ENCODE data around the gene E2F3. TPM values are rescaled to one million over a fixed set of nuclear protein-coding genes. Genes with fewer than 3 reads are reported as not detected.

E2F3 gene
- total and polyA plus RNA-seq, 5 donors from 2014 or later = 5.2 to 14.0 (median 8.4) TPM

DNA sequence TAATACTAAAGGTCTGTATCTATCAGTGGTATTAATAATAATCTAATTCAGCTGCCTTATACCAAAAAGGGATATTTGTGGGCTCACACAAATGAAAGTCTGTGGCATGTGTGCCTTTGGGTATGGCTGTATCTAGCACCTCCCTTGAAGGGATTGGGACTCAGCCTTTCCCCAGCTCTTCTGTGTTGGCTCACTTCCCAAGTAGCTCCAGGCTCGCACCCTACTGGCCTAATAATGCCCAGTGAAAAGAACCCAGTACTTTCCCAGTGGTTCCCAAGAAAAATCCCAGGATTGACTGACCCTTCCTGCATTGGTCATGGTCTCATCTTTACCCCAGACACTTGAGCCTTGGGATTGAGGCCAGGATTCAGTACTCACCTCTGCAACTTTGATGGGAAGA is 71.8 kb downstream of the E2F3 start:
- no peak for ATAC-seq (ENCODE audit: low read depth in 2 of 2)
- H3K27ac ChIP-seq (ENCODE audit: insufficient read depth, low read length, poor library complexity, severe bottlenecking) = no peak overlapping the region
- H3K27me3 ChIP-seq (ENCODE audit: control insufficient read depth, insufficient read depth, low read length) = no peaks in the 10 kb centered on the region
- no peak for DNase-seq
- no peak overlapping the region for H3K4me3 Mint-ChIP-seq
- H3K36me3 Mint-ChIP-seq = peaks cover 10% of the 10 kb centered on the region
- no peak overlapping the region for H3K27ac Mint-ChIP-seq
- H3K9me3 ChIP-seq (ENCODE audit: control insufficient read depth in 2 of 2, low read length in 2 of 2) = no peaks in the 10 kb centered on the region
- no peak overlapping the region for H3K4me3 ChIP-seq (ENCODE audit: low read depth, low read length)
- H3K9me3 Mint-ChIP-seq = peaks cover 0 to 3% (median 0%) of the 10 kb centered on the region in 7 donors
- no peaks in the 10 kb centered on the region for H3K4me1 ChIP-seq (ENCODE audit: control insufficient read depth, insufficient read depth, low read length, poor library complexity, severe bottlenecking)
- peaks cover 10 to 22% (median 11%) of the 10 kb centered on the region in 4 donors for H3K4me1 Mint-ChIP-seq
- peaks cover 5% of the 10 kb centered on the region for H3K36me3 ChIP-seq (ENCODE audit: control insufficient read depth, insufficient read depth, low read length)
- no peaks in the 10 kb centered on the region for H3K27me3 Mint-ChIP-seq

DNA sequence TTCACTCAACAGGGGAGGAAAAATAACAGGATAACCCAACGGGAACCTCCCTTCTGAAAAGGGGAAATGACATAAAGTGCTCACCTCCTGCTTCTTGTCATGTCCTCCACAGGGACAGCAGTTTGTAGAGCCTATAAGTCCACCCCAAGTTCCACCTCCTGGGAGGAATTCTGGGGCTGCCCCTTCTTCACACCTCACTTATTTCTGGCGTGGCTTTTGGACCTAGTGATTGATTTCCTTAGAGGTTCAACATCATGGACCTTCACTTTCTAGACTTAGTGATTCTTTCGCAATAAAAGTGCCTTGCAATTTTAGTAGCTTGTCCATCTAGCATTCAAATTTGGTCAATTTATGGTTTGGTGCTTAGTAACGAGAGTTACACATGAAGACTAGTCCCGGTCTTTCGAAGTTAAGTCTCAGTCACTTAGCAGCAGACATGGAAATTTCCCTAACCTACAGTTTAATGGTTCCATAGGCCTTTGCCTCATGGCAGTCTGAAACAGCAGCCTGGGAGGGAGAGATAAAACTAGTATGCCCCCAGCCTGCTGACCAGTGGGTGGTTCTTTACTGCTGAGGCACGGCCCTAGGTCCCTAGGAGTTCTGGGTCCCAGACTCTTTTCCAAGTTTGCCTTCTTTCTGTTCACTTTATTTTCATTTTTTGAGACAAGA is 73.3 kb downstream of the E2F3 start:
- peaks cover 7% of the 10 kb centered on the region for H3K36me3 ChIP-seq (ENCODE audit: control insufficient read depth, insufficient read depth, low read length)
- Mint-ChIP-seq H3K27me3 (no peaks in the 10 kb centered on the region), H3K36me3 (peaks cover 8% of the 10 kb centered on the region), H3K4me1 (peaks cover 6 to 14% (median 10%) of the 10 kb centered on the region in 4 donors), H3K4me3 (no peak overlapping the region), H3K9me3 (peaks cover 0 to 3% (median 0%) of the 10 kb centered on the region in 7 donors), H3K27ac (peak overlapping the region in 2 of 3 donors; percentile 18 to 30)
- DNase-seq (no peak), ATAC-seq (ENCODE audit: low read depth in 2 of 2) (no peak)
- no peak overlapping the region for H3K27ac ChIP-seq (ENCODE audit: insufficient read depth, low read length, poor library complexity, severe bottlenecking)
- H3K9me3 ChIP-seq (ENCODE audit: control insufficient read depth in 2 of 2, low read length in 2 of 2) = no peaks in the 10 kb centered on the region
- no peaks in the 10 kb centered on the region for H3K27me3 ChIP-seq (ENCODE audit: control insufficient read depth, insufficient read depth, low read length)
- no peak overlapping the region for H3K4me3 ChIP-seq (ENCODE audit: low read depth, low read length)
- no peaks in the 10 kb centered on the region for H3K4me1 ChIP-seq (ENCODE audit: control insufficient read depth, insufficient read depth, low read length, poor library complexity, severe bottlenecking)

DNA sequence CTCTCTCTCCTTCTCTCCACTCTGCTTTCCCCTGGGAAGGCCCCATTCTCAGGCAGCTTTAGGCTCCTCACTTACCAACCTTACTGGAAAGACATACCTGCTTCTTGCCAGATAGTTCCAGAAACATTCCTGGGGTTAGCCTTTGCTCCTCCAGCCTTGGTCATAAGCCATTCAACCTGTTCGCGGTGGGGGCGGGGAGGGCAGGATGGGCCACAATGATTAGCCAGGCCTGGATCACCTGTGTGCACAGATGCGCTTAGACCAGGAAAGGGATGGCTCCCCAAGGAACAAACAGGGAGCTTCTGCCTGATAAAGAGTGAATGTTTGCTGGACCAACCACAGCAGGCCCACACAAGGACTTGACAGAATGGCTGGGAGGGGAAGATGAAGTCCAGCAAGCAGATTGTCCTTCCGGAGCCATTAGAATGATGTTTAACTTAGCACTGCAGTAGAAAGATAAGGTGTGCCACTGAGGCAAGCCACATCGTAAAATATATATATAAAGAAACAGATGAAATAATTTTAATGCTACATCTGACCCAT is 74.9 kb downstream of the E2F3 start:
- H3K4me1 ChIP-seq (ENCODE audit: control insufficient read depth, insufficient read depth, low read length, poor library complexity, severe bottlenecking) = no peaks in the 10 kb centered on the region
- H3K4me1 Mint-ChIP-seq = peaks cover 6 to 15% (median 14%) of the 10 kb centered on the region in 4 donors
- H3K27me3 ChIP-seq (ENCODE audit: control insufficient read depth, insufficient read depth, low read length) = no peaks in the 10 kb centered on the region
- no peaks in the 10 kb centered on the region for H3K9me3 ChIP-seq (ENCODE audit: control insufficient read depth in 2 of 2, low read length in 2 of 2)
- H3K27ac Mint-ChIP-seq = peak overlapping the region in 2 of 3 donors; percentile 44 to 59
- no peak overlapping the region for H3K4me3 ChIP-seq (ENCODE audit: low read depth, low read length)
- H3K4me3 Mint-ChIP-seq = no peak overlapping the region
- ATAC-seq (ENCODE audit: low read depth in 2 of 2) = no peak
- peaks cover 20% of the 10 kb centered on the region for H3K36me3 ChIP-seq (ENCODE audit: control insufficient read depth, insufficient read depth, low read length)
- no peaks in the 10 kb centered on the region for H3K27me3 Mint-ChIP-seq
- H3K36me3 Mint-ChIP-seq = peaks cover 17% of the 10 kb centered on the region
- H3K27ac ChIP-seq (ENCODE audit: insufficient read depth, low read length, poor library complexity, severe bottlenecking) = no peak overlapping the region
- peaks cover 0 to 3% (median 0%) of the 10 kb centered on the region in 7 donors for H3K9me3 Mint-ChIP-seq
- DNase-seq = no peak

DNA sequence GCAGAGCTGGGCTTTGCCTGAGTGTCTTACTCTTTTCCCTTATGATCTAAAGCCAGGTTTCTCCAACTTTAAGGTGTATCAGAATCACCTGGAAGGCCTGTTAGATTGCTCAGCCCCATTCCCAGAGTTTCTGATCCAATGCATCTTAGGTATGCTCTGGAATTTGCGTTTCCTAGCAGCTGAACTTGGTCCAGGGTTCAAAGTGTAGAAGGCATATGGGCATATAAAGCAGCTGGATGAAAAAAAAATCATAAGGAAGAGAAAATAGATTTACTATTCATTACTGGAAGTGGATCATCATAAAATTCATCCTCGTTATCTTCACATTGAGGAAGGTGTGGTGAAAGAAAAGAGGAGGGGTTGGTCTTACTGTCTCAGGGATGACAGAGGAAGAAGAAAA is 75.8 kb downstream of the E2F3 start:
- no peaks in the 10 kb centered on the region for H3K27me3 ChIP-seq (ENCODE audit: control insufficient read depth, insufficient read depth, low read length)
- H3K4me1 Mint-ChIP-seq = peaks cover 6 to 18% (median 13%) of the 10 kb centered on the region in 4 donors
- ATAC-seq (ENCODE audit: low read depth in 2 of 2) = no peak
- H3K36me3 ChIP-seq (ENCODE audit: control insufficient read depth, insufficient read depth, low read length) = peaks cover 28% of the 10 kb centered on the region
- DNase-seq = no peak
- no peak overlapping the region for H3K27ac ChIP-seq (ENCODE audit: insufficient read depth, low read length, poor library complexity, severe bottlenecking)
- H3K9me3 ChIP-seq (ENCODE audit: control insufficient read depth in 2 of 2, low read length in 2 of 2) = no peaks in the 10 kb centered on the region
- peaks cover 20% of the 10 kb centered on the region for H3K36me3 Mint-ChIP-seq
- peak overlapping the region in 1 of 3 donors; percentile 23 for H3K27ac Mint-ChIP-seq
- H3K4me1 ChIP-seq (ENCODE audit: control insufficient read depth, insufficient read depth, low read length, poor library complexity, severe bottlenecking) = no peaks in the 10 kb centered on the region
- no peak overlapping the region for H3K4me3 ChIP-seq (ENCODE audit: low read depth, low read length)
- H3K9me3 Mint-ChIP-seq = peaks cover 0 to 3% (median 0%) of the 10 kb centered on the region in 7 donors
- no peaks in the 10 kb centered on the region for H3K27me3 Mint-ChIP-seq
- no peak overlapping the region for H3K4me3 Mint-ChIP-seq

DNA sequence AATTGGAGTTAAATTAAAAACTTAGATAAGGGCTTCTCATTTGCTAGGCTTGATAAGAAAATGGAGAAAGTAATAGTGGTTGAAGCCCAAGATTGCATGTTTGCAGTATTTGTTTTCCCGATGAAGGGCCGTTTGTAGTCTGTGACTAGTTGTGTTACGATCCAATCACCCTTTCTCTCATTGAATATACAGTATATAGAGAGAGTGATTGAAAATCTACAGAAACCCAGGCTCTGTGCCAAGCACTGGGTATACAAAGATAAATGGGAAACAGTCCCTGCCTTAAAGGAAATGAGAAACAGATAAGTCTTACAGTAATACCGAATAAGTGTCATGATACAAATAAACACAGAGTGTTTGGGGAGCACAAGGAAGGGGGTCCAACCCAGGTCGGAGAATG is 77.4 kb downstream of the E2F3 start:
- Mint-ChIP-seq H3K4me1 (peaks cover 4 to 22% (median 8%) of the 10 kb centered on the region in 4 donors), H3K9me3 (peaks cover 0 to 3% (median 0%) of the 10 kb centered on the region in 7 donors), H3K27me3 (no peaks in the 10 kb centered on the region), H3K36me3 (peaks cover 32% of the 10 kb centered on the region), H3K27ac (no peak overlapping the region), H3K4me3 (no peak overlapping the region)
- Histone ChIP-seq H3K4me3 (ENCODE audit: low read depth, low read length) (no peak overlapping the region), H3K36me3 (ENCODE audit: control insufficient read depth, insufficient read depth, low read length) (peaks cover 38% of the 10 kb centered on the region), H3K27ac (ENCODE audit: insufficient read depth, low read length, poor library complexity, severe bottlenecking) (no peak overlapping the region), H3K4me1 (ENCODE audit: control insufficient read depth, insufficient read depth, low read length, poor library complexity, severe bottlenecking) (no peaks in the 10 kb centered on the region), H3K9me3 (ENCODE audit: control insufficient read depth in 2 of 2, low read length in 2 of 2) (no peaks in the 10 kb centered on the region), H3K27me3 (ENCODE audit: control insufficient read depth, insufficient read depth, low read length) (no peaks in the 10 kb centered on the region)
- ATAC-seq (ENCODE audit: low read depth in 2 of 2) (no peak), DNase-seq (no peak)

DNA sequence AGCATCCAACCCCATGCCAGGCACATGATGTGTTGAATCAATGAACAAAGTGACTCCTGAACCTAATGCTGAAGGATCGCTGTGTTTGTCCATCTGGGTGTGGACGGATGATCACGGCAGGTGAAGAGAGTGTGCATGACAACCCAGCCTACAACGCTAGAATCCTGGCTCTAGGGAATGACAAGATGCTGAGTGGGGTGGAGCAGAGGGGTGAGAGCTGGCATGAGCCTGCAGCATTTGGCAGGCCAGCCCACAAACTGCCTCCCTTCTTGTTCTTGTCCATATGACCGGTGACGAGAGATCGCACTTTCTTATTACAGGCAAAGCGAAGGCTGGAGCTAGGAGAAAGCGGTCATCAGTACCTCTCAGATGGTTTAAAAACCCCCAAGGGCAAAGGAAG is 77.8 kb downstream of the E2F3 start:
- Mint-ChIP-seq H3K27me3 (no peaks in the 10 kb centered on the region), H3K27ac (peak overlapping the region in 1 of 3 donors; percentile 87), H3K4me1 (peaks cover 0 to 22% (median 4%) of the 10 kb centered on the region in 4 donors), H3K36me3 (peaks cover 37% of the 10 kb centered on the region), H3K4me3 (no peak overlapping the region), H3K9me3 (no peaks in the 10 kb centered on the region)
- Histone ChIP-seq H3K4me3 (ENCODE audit: low read depth, low read length) (no peak overlapping the region), H3K4me1 (ENCODE audit: control insufficient read depth, insufficient read depth, low read length, poor library complexity, severe bottlenecking) (no peaks in the 10 kb centered on the region), H3K9me3 (ENCODE audit: control insufficient read depth in 2 of 2, low read length in 2 of 2) (no peaks in the 10 kb centered on the region), H3K27me3 (ENCODE audit: control insufficient read depth, insufficient read depth, low read length) (no peaks in the 10 kb centered on the region), H3K27ac (ENCODE audit: insufficient read depth, low read length, poor library complexity, severe bottlenecking) (no peak overlapping the region), H3K36me3 (ENCODE audit: control insufficient read depth, insufficient read depth, low read length) (peaks cover 36% of the 10 kb centered on the region)
- DNase-seq (no peak), ATAC-seq (ENCODE audit: low read depth in 2 of 2) (no peak)

DNA sequence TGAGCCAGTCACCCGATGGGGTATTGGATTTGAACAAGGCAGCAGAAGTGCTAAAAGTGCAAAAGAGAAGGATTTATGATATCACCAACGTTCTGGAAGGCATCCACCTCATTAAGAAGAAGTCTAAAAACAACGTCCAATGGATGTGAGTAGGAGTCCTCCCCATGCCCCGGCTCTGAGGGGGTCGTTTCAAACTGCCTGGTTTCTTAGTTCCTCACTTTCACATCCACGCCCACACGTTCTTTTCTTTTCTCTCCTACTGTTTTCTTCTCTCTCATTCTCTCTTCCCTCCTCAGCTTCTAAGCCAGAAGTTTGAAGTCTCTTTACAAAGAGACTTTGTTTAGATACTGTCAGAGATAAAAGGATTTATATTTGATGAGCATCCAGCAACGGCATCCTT is 79.6 kb downstream of the E2F3 start:
- Mint-ChIP-seq H3K4me3 (no peak overlapping the region), H3K27me3 (no peaks in the 10 kb centered on the region), H3K9me3 (no peaks in the 10 kb centered on the region), H3K27ac (peak overlapping the region in 2 of 3 donors; percentile 10 to 25), H3K36me3 (peaks cover 37% of the 10 kb centered on the region), H3K4me1 (peaks cover 0 to 22% (median 3%) of the 10 kb centered on the region in 4 donors)
- Histone ChIP-seq H3K27me3 (ENCODE audit: control insufficient read depth, insufficient read depth, low read length) (no peaks in the 10 kb centered on the region), H3K9me3 (ENCODE audit: control insufficient read depth in 2 of 2, low read length in 2 of 2) (no peaks in the 10 kb centered on the region), H3K36me3 (ENCODE audit: control insufficient read depth, insufficient read depth, low read length) (peaks cover 43% of the 10 kb centered on the region), H3K27ac (ENCODE audit: insufficient read depth, low read length, poor library complexity, severe bottlenecking) (no peak overlapping the region), H3K4me1 (ENCODE audit: control insufficient read depth, insufficient read depth, low read length, poor library complexity, severe bottlenecking) (no peaks in the 10 kb centered on the region), H3K4me3 (ENCODE audit: low read depth, low read length) (no peak overlapping the region)
- DNase-seq (no peak), ATAC-seq (ENCODE audit: low read depth in 2 of 2) (no peak)
